ENCODE measurements around the gene LSAMP. TPM values are rescaled to one million over a fixed set of nuclear protein-coding genes. Genes with fewer than 3 reads are reported as not detected.

Gene LSAMP
- total and polyA plus RNA-seq, 2 of the 8 experiments (the other 6 are each of a cell fraction or from before 2014, with no cell fraction given), result 1.8 to 5.7 TPM

DNA sequence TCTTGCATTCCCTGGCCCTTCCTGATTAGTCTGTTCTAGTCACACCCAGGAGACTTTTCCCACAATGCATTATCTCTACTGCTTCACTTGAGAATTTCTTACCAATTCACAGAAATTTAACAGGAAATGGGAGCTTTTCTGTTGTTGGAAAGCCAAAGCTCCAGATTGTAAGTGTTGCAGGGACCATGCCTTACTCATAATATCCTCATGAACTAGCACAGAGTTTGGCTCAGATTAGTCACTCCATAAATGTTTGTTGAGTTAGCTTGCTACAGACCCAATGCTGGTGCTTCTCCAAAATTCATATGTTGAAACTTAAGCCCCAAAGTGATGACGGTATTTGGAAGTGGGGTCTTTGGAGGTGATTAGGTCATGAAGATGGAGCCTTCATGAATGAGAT is 589.4 kb downstream of the LSAMP start:
- H4K20me1 ChIP-seq (replicated peaks in 1 of 2; ENCODE audit: control insufficient read depth in 1 of 2, insufficient read depth in 2 of 2, low read length in 2 of 2), result no peaks in the 10 kb centered on the region
- H2BK20ac ChIP-seq (ENCODE audit: low read length), result no peak overlapping the region
- H3K4me1 ChIP-seq (replicated peaks in 1 of 4; ENCODE audit: control insufficient read depth in 3 of 4, insufficient read depth in 4 of 4, low read length in 3 of 4), result peaks cover 0 to 22% (median 13%) of the 10 kb centered on the region in 4 experiments; a peak in 5 of 7 replicates
- H3K79me1 ChIP-seq (ENCODE audit: low read depth, low read length), result no peaks in the 10 kb centered on the region
- no peaks in the 10 kb centered on the region for H3K9me3 ChIP-seq (ENCODE audit: insufficient read depth in 2 of 2, low read depth in 1 of 2, low read length in 1 of 2)
- no peak overlapping the region for H4K5ac ChIP-seq (ENCODE audit: insufficient read length, low read depth, low read length)
- no peak for TF ChIP-seq GTF2F1 (IDR thresholded peaks at IDR 0.05; ENCODE audit: borderline replicate concordance, low read depth, low read length)
- TF ChIP-seq SP4 (IDR thresholded peaks at IDR 0.05; ENCODE audit: low read length), result no peak
- TF ChIP-seq ASH2L (IDR thresholded peaks at IDR 0.05; ENCODE audit: low read length), result no peak
- no peaks in the 10 kb centered on the region; the same call in 1 of the 2 replicates for H3K23me2 ChIP-seq (ENCODE audit: low read depth, low read length)
- H2BK15ac ChIP-seq (ENCODE audit: low read length), result no peak overlapping the region
- no peak overlapping the region for H3K23ac ChIP-seq (ENCODE audit: insufficient read length)
- H3K27ac ChIP-seq (ENCODE audit: low read depth, low read length), result no peak overlapping the region
- no peak overlapping the region for H3K4me3 ChIP-seq (ENCODE audit: extremely low read depth in 1 of 4, insufficient read depth in 2 of 4, low read depth in 3 of 4, low read length in 4 of 4)
- H3K79me2 ChIP-seq (ENCODE audit: control insufficient read depth in 1 of 2, insufficient read depth in 2 of 2, low read length in 2 of 2), result no peaks in the 10 kb centered on the region
- 95% methylated on average over 1 of the region's 1 CpG; no CpG with 5 or more reads in 1 of the 2 experiments for WGBS, 2 experiments (ENCODE audit: extremely low coverage in 1 of 2, insufficient coverage in 1 of 2, insufficient read length in 1 of 2, insufficient replicate concordance in 2 of 2, low coverage in 1 of 2, low lambda C conversion rate in 2 of 2, missing lambda C conversion rate in 1 of 2)
- H3K4ac ChIP-seq (replicated peaks; ENCODE audit: insufficient read length, low read depth, low read length), result no peak overlapping the region
- CTCF ChIA-PET (ENCODE audit: partially characterized antibody), result interaction anchor here (1.8 to 6.8 kb wide), 2 partner anchors 19 to 24 kb away, joined by 4 to 48 read pairs; no protein-coding TSS in a partner anchor
- H2AK5ac ChIP-seq (ENCODE audit: low read depth, low read length), result no peak overlapping the region
- no peak overlapping the region for H3K4me2 ChIP-seq (ENCODE audit: insufficient read depth in 1 of 2, low read depth in 2 of 2, low read length in 2 of 2)
- FAIRE-seq, result no peak
- H4K91ac ChIP-seq (replicated peaks; ENCODE audit: insufficient read length, low read length), result no peak overlapping the region
- H3K9ac ChIP-seq (replicated peaks in 1 of 4; ENCODE audit: extremely low read depth in 1 of 4, low read depth in 3 of 4, low read length in 3 of 4), result no peak overlapping the region
- H2BK120ac ChIP-seq (replicated peaks; ENCODE audit: low read depth, low read length), result no peak overlapping the region
- H3K56ac ChIP-seq (replicated peaks; ENCODE audit: insufficient read length, low read depth, low read length), result no peak overlapping the region
- no peak overlapping the region for H4K8ac ChIP-seq (ENCODE audit: extremely low read depth, insufficient read depth, low read length)
- no peak for DNase-seq (ENCODE audit: low read depth in 1 of 2, low spot score in 2 of 2)
- H2BK12ac ChIP-seq (ENCODE audit: low read depth, low read length), result no peak overlapping the region
- H3K14ac ChIP-seq (ENCODE audit: insufficient read length), result no peak overlapping the region
- no peaks in the 10 kb centered on the region for H3K27me3 ChIP-seq (replicated peaks in 1 of 4; ENCODE audit: control insufficient read depth in 3 of 4, extremely low read depth in 1 of 4, insufficient read depth in 3 of 4, low read length in 3 of 4)
- H2BK5ac ChIP-seq (ENCODE audit: low read depth, low read length), result no peak overlapping the region
- POLR2A ChIA-PET (ENCODE audit: partially characterized antibody), result no interaction called here
- H2AFZ ChIP-seq (ENCODE audit: low read length), result no peak overlapping the region
- H3K18ac ChIP-seq (ENCODE audit: extremely low read depth, low read length), result no peak overlapping the region
- H3K36me3 ChIP-seq (ENCODE audit: control insufficient read depth in 2 of 4, insufficient read depth in 4 of 4, low read length in 3 of 4), result no peaks in the 10 kb centered on the region

Data from H1 (cell line).